LNCAP (cell line): ENCODE data around the gene KCTD10.

Experiments used
- TF ChIP-seq, protein P1 (sequence below): fragments of 450-650 bp; IDR thresholded peaks from 2 replicates; pipeline ENCODE4 v1.5.1; 2017; ENCODE audit warnings: mild to moderate bottlenecking

The KCTD10 gene

DNA sequence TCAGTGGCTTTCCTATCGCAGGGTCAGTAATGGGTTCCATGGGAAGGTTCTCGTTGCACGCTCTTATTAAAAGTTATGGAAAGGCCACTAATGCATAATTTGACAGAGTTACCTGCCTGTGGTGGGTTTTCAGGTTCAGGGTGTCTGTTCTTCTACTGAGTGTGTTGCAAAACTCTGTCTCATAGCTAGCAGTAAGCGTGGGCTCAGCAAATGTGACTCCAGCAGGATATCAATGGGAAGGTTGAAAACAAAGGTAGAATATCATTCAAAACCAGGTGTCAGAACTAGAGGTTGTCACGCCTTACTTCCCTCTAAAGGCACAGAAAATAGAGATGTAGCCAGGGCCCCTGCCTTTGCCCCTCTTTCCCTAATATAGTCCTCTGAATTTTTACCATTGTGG is 25.2 kb upstream of the KCTD10 start:
- TF ChIP-seq, protein P1, sequence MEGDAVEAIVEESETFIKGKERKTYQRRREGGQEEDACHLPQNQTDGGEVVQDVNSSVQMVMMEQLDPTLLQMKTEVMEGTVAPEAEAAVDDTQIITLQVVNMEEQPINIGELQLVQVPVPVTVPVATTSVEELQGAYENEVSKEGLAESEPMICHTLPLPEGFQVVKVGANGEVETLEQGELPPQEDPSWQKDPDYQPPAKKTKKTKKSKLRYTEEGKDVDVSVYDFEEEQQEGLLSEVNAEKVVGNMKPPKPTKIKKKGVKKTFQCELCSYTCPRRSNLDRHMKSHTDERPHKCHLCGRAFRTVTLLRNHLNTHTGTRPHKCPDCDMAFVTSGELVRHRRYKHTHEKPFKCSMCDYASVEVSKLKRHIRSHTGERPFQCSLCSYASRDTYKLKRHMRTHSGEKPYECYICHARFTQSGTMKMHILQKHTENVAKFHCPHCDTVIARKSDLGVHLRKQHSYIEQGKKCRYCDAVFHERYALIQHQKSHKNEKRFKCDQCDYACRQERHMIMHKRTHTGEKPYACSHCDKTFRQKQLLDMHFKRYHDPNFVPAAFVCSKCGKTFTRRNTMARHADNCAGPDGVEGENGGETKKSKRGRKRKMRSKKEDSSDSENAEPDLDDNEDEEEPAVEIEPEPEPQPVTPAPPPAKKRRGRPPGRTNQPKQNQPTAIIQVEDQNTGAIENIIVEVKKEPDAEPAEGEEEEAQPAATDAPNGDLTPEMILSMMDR: no peak

DNA sequence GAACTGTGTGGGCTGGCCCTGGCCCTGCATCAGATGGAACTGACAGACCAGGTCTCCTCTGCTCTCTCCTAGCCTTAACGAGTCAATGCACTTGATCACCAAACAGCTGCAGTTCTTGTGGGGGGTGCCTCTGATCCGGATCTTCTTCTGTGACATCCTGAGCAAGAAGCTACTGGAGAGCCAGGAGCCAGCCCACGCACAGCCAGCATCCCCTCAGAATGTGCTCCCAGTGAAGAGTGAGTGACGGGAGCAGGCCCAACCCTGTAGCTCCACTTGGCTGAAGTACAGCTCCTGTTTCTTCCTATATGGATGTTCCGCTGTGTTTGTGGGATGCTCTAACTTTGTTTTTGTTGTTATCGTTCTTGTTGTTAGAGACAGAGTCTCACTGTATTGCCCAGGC is 24.2 kb upstream of the KCTD10 start:
- TF ChIP-seq, protein P1: no peak

DNA sequence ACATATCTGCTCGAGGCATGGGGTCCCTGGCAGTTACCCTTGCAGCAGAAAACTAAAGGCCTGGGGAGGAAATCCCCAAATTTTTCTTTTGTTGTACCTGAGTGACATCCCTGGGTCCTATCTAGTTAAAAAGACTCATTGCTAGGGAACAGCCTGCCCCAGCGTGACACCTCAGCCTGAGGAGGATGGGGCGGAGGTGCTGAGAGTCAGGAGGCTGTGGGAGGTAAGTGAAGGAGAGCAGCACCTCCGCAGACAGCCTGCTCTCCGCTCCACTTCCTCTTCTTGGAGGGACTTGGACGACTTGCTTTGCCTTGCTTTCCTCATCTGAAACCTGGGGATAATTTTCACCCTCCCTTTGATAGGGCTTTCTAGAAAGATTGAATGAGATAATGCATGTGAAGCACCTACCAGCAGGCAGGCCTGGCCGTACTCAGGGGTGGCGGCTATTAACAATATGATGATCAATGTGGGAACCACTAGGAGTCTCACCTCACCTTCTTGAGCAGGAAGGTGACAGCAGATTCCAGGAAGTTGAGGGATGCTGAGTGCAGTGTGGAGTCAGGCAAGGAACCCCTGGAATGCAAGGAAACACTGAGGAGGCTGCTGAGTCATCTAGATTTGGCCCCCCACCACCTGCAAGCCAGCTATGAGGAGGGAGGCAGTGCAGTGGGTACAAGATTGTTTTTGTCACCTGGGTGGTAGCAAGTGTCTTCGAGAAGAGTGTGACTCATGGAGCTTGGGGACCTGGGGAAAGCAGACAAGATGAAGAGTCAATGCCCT is 23.5 kb upstream of the KCTD10 start:
- TF ChIP-seq, protein P1: no peak

DNA sequence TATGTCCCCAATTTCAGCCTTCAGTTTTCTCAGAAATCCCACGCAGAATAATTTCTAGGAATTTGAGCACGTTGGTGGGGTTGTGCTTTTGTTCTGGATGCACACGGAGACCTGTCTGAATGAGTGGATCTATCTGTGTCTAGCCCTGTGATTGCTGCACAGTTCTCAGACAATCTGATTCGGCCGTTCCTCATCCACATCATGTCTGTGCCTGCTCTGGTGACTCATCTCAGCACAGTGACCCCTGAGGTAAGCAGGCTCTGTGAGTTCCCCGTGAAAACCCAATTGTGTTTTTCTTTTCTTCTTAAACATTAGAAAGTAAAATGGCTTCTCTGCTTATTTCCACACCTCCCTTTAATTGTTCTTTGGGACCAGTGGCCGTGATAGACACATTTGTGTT is 20.6 kb upstream of the KCTD10 start:
- TF ChIP-seq, protein P1: no peak

DNA sequence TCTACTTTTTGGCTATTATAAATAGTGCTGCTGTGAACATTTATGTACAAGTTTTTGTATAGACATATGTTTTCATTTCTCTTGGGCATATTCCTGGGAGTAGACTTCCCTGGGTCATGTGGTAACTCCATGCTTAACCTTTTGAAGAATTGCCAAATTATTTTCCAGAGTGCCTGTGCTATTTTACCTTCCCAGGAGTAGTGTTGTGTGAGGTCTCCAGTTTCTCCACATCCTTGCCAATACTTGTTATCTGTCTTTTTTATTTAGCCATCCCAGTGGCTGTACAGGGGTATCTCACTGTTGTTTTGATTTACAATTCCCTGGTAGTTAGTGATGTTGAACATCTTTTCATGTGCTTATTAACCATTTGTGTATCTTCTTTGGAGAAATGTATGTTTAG is 19.2 kb upstream of the KCTD10 start:
- TF ChIP-seq, protein P1: no peak

DNA sequence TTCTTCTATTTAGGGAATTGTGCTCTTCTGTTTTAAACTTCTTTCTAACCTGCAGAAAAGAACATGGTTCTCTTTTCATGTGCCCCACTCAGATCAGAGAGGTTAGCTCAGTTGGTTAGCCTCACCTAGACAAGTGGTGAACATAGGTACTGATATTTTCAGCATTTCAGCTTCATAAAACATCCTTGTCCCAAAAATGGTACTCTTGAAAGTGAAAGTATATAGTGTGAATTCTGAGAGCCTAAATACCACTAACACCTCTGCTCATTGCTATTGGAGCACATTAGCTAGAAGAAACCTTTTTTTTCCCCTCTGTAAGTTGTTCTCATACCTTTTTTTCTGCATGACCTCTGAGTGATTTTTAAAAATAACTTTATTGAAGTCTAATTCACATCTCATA is 17.9 kb upstream of the KCTD10 start:
- TF ChIP-seq, protein P1: no peak

DNA sequence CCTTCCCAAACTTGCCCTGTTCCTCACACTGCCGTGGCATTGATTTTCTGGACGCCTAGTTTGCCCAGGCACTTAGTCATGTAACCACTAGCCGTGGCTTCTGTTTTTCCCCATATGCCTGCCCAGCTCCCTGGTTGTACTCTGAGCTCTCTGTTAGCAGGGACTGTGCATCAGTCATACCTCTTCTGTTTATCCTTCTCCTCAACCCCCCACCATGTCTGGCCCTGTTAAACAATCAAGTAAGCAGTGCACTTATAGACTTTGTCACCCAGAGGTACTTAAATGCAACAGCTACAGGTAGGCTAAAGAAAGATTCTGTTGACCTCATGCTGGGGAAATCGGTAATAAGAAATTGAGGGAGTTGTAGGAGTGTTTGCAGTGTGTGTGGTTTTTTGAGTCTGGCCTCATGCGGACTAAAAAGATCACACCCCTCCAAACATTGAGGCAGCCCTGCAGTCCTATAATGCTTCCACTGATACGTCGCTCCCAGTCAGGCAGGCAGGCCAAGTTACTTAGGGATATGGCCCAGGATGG is 17.3 kb upstream of the KCTD10 start:
- TF ChIP-seq, protein P1: no peak
